ENCODE measurements around the gene AKIP1. TPM values are rescaled to one million over a fixed set of nuclear protein-coding genes. Genes with fewer than 3 reads are reported as not detected.

AKIP1 gene
- total and polyA plus RNA-seq, 2 donors (not counting 3 experiments of a cell fraction or from before 2014, with no cell fraction given): 21.9 to 32.4 TPM

DNA sequence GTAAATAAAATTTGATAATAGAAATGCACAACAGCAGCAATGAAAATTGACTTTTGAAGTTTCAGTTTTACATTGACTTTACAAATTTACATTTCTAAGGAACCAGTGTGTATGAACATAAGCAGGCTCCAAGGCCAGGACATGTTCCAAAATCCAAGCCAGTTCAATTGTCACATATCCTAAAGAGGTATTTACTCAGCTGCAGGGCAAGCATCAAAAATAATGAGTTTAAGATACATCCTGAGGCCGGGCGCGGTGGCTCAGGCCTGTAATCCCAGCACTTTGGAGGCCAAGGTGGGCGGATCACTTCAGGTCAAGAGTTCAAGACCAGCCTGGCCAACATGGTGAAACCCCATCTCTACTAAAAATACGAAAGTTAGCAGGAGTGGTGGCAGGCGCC, 39.0 kb upstream of the AKIP1 start:
- Histone ChIP-seq H3K4me2 (ENCODE audit: insufficient read depth, low read length) (no peak overlapping the region), H3K9me3 (replicated peaks; ENCODE audit: control insufficient read depth, insufficient read depth, low read length) (no peaks in the 10 kb centered on the region), H3K9ac (replicated peaks; ENCODE audit: extremely low read depth, insufficient read depth, low read length) (no peak overlapping the region), H3K4me3 (replicated peaks in 1 of 3; ENCODE audit: insufficient read depth in 1 of 3, low read depth in 1 of 3, low read length in 3 of 3) (no peak overlapping the region), H3K9me1 (replicated peaks; ENCODE audit: control insufficient read depth, extremely low read depth, insufficient read depth, low read length) (no peaks in the 10 kb centered on the region), H3K79me2 (ENCODE audit: control insufficient read depth, insufficient read depth, low read length) (no peaks in the 10 kb centered on the region), H4K20me1 (replicated peaks; ENCODE audit: control insufficient read depth, extremely low read depth, insufficient read depth, low read length) (no peaks in the 10 kb centered on the region), H3K27ac (ENCODE audit: insufficient read depth, low read depth, low read length) (no peak overlapping the region), H3K36me3 (ENCODE audit: control insufficient read depth in 2 of 2, extremely low read depth in 1 of 2, insufficient read depth in 2 of 2, low read length in 2 of 2) (no peaks in the 10 kb centered on the region), H3K27me3 (ENCODE audit: control insufficient read depth in 2 of 2, insufficient read depth in 2 of 2, low read length in 2 of 2) (no peaks in the 10 kb centered on the region), H3K4me1 (ENCODE audit: control insufficient read depth, extremely low read depth, insufficient read depth, low read length) (peaks cover 10% of the 10 kb centered on the region), H2AFZ (ENCODE audit: low read depth, low read length) (no peak overlapping the region)
- ChIA-PET POLR2A (no interaction called here), CTCF (interaction anchor here (0.7 to 3.2 kb wide), 9 partner anchors 9 to 265 kb away, joined by 3 to 11 read pairs (median 5); no protein-coding TSS in a partner anchor)
- FAIRE-seq (no peak), DNase-seq (ENCODE audit: low read depth, low spot score) (no peak)
- intact Hi-C loops (cut with micrococcal nuclease) (loop anchor here (2.0 kb wide), 3 partner anchors 39 to 183 kb away; partner anchors contain the start of gene AKIP1), dilution Hi-C loops (cut with MboI; ENCODE audit: extremely low pct_ligation_motif_present, low sequenced_read_pairs) (no loop called here)
- BruUV-seq (replicated peaks): no TSS peak
- TF ChIP-seq POLR2A (IDR thresholded peaks at IDR 0.05; ENCODE audit: low read depth, low read length): no peak
- TF ChIP-seq MYC (IDR thresholded peaks at IDR 0.05; ENCODE audit: low read depth, low read length): no peak
- TF ChIP-seq FOS (IDR thresholded peaks at IDR 0.05; ENCODE audit: borderline replicate concordance, insufficient read depth, low read length): no peak
- TF ChIP-seq, protein P1, sequence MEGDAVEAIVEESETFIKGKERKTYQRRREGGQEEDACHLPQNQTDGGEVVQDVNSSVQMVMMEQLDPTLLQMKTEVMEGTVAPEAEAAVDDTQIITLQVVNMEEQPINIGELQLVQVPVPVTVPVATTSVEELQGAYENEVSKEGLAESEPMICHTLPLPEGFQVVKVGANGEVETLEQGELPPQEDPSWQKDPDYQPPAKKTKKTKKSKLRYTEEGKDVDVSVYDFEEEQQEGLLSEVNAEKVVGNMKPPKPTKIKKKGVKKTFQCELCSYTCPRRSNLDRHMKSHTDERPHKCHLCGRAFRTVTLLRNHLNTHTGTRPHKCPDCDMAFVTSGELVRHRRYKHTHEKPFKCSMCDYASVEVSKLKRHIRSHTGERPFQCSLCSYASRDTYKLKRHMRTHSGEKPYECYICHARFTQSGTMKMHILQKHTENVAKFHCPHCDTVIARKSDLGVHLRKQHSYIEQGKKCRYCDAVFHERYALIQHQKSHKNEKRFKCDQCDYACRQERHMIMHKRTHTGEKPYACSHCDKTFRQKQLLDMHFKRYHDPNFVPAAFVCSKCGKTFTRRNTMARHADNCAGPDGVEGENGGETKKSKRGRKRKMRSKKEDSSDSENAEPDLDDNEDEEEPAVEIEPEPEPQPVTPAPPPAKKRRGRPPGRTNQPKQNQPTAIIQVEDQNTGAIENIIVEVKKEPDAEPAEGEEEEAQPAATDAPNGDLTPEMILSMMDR (IDR thresholded peaks at IDR 0.05; ENCODE audit: extremely low read depth in 1 of 2, insufficient read depth in 1 of 2, low read depth in 1 of 2, low read length in 2 of 2): no peak
- TF ChIP-seq JUN (IDR thresholded peaks at IDR 0.05; ENCODE audit: borderline replicate concordance, insufficient read depth, insufficient read length, low read depth): no peak
- TF ChIP-seq POLR2AphosphoS5 (IDR thresholded peaks at IDR 0.05; ENCODE audit: insufficient read depth, low read depth, low read length): no peak
- TF ChIP-seq GATA2 (IDR thresholded peaks at IDR 0.05; ENCODE audit: insufficient read depth, insufficient read length, low read depth, low read length): no peak
- TF ChIP-seq, protein P2, sequence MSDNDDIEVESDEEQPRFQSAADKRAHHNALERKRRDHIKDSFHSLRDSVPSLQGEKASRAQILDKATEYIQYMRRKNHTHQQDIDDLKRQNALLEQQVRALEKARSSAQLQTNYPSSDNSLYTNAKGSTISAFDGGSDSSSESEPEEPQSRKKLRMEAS (IDR thresholded peaks at IDR 0.05; ENCODE audit: insufficient read depth, insufficient read length): no peak
- TF ChIP-seq EZH2 (IDR thresholded peaks at IDR 0.05; ENCODE audit: borderline replicate concordance, low read depth, low read length, severe bottlenecking): no peak
